Neural progenitor cell (in vitro differentiated cells): ENCODE data around the gene BUD23. TPM values are rescaled to one million over a fixed set of nuclear protein-coding genes. Genes with fewer than 3 reads are reported as not detected.
A peak's percentile ranks its signal among the peaks of the same experiment; 100 is the strongest.

Source experiments
- DNase-seq: peaks from one replicate; pipeline ENCODE4 v3.0.0-alpha.2; 2016; ENCODE audit warnings: low spot score
- H2AFZ ChIP-seq: fragments of 200-600 bp; sonication (generic); replicated peaks from 2 replicates; pipeline ENCODE4 v1.6.1; 2016; ENCODE audit warnings: antibody characterized with exemption
- H3F3A ChIP-seq: fragments of 200-600 bp; sonication (generic); 2 replicates; pipeline ENCODE4 v1.6.1; 2016; ENCODE audit warnings: antibody characterized with exemption, low read depth
- H3K27ac ChIP-seq: fragments of 200-600 bp; sonication (generic); 2 replicates; pipeline ENCODE4 v1.5.1; 2016; ENCODE audit warnings: mild to moderate bottlenecking
- H3K27me3 ChIP-seq: fragments of 200-600 bp; sonication (generic); 2 replicates; pipeline ENCODE4 v1.6.1; 2016; ENCODE audit warnings: mild to moderate bottlenecking, moderate library complexity
- H3K36me3 ChIP-seq: fragments of 200-600 bp; sonication (generic); 2 replicates; pipeline ENCODE4 v1.5.1; 2016
- H3K4me1 ChIP-seq: fragments of 200-600 bp; sonication (generic); 2 replicates; pipeline ENCODE4 v1.6.1; 2016; ENCODE audit warnings: mixed run types
- H3K4me2 ChIP-seq: fragments of 200-600 bp; sonication (generic); 2 replicates; pipeline ENCODE4 v1.6.1; 2016
- H3K4me3 ChIP-seq: fragments of 200-600 bp; sonication (generic); 2 replicates; pipeline ENCODE4 v1.5.1; 2016
- H3K79me2 ChIP-seq: fragments of 200-600 bp; sonication (generic); 2 replicates; pipeline ENCODE4 v1.6.1; 2016; ENCODE audit warnings: low read depth
- H3K9ac ChIP-seq: fragments of 200-600 bp; sonication (generic); 2 replicates; pipeline ENCODE4 v1.6.1; 2016
- H3K9me3 ChIP-seq: fragments of 200-600 bp; sonication (generic); 2 replicates; pipeline ENCODE4 v1.5.1; 2016; ENCODE audit warnings: low read depth
- H4K20me1 ChIP-seq: fragments of 200-600 bp; sonication (generic); 2 replicates; pipeline ENCODE4 v1.6.1; 2016; ENCODE audit warnings: low read depth
- H3K27ac Mint-ChIP-seq: 3 replicates; pipeline ENCODE4 v1.8.0; 2021; ENCODE audit warnings: mixed read lengths
- H3K27me3 Mint-ChIP-seq: 2 replicates; pipeline ENCODE4 v1.8.0; 2022; ENCODE audit warnings: low read depth, mild to moderate bottlenecking, inconsistent platforms, moderate library complexity, mixed read lengths; ENCODE audit not compliant: insufficient read depth
- H3K36me3 Mint-ChIP-seq: 3 replicates; pipeline ENCODE4 v1.8.0; 2021; ENCODE audit warnings: mixed read lengths
- H3K4me1 Mint-ChIP-seq: 3 replicates; pipeline ENCODE4 v1.8.0; 2021; ENCODE audit warnings: mixed read lengths
- H3K4me3 Mint-ChIP-seq: 3 replicates; pipeline ENCODE4 v1.8.0; 2021; ENCODE audit warnings: mild to moderate bottlenecking, moderate library complexity, mixed read lengths
- H3K9me3 Mint-ChIP-seq: 3 replicates; pipeline ENCODE4 v1.8.0; 2020; ENCODE audit warnings: mixed read lengths
- EZH2 ChIP-seq: fragments of 200-600 bp; sonication (generic); IDR thresholded peaks from 2 replicates; pipeline ENCODE4 v1.6.1; 2017; ENCODE audit warnings: antibody characterized with exemption, mild to moderate bottlenecking, moderate library complexity
- EZH2phosphoT487 ChIP-seq: fragments of 200-600 bp; sonication (generic); IDR thresholded peaks from 2 replicates; pipeline ENCODE4 v1.6.1; 2017; ENCODE audit warnings: antibody characterized with exemption
- total RNA-seq: library from RNA; depleted of rRNA; stranded (reverse); fragments of >200 nt; gene quantifications from 2 replicates; pipeline ENCODE4 v1.2.3, GENCODE V29; 2015; ENCODE audit warnings: low replicate concordance
- TF ChIP-seq, protein P1 (sequence below): fragments of 200-600 bp; sonication (generic); IDR thresholded peaks from 2 replicates; pipeline ENCODE4 v1.5.1; 2017; ENCODE audit warnings: antibody characterized with exemption, mild to moderate bottlenecking

The BUD23 gene
- total RNA-seq = 22.8 and 41.6 TPM in 2 replicates

GRCh38 chr7:73683056-73683787, at the start of gene BUD23, which contains the start of gene DNAJC30:
BUD23 (plus strand) TSS chr7:73683597; CDS start chr7:73683626, 29 bp downstream.
DNAJC30 (minus strand) TSS chr7:73683453; CDS start chr7:73683423, 30 bp downstream.
- Histone ChIP-seq H4K20me1 (peaks cover 24% of the 10 kb centered on the region), H3K4me3 (peak within 1 kb of the TSS; percentile 95), H3K4me2 (peak within 1 kb of the TSS; percentile 93), H3K27me3 (no peaks in the 10 kb centered on the region), H3K9ac (peak within 1 kb of the TSS; percentile 90), H3K36me3 (no peaks in the 10 kb centered on the region), H3K27ac (peak within 1 kb of the TSS; percentile 61), H2AFZ (peak within 1 kb of the TSS; percentile 93), H3K79me2 (peaks cover 68% of the 10 kb centered on the region), H3K9me3 (no peaks in the 10 kb centered on the region), H3K4me1 (peaks cover 9% of the 10 kb centered on the region), H3F3A (no peaks in the 10 kb centered on the region)
- Mint-ChIP-seq H3K36me3 (peaks cover 11% of the 10 kb centered on the region), H3K4me1 (peaks cover 23% of the 10 kb centered on the region), H3K27me3 (peaks cover 4% of the 10 kb centered on the region), H3K9me3 (no peaks in the 10 kb centered on the region), H3K4me3 (peak within 1 kb of the TSS; percentile 98), H3K27ac (peak within 1 kb of the TSS; percentile 89)
- TF ChIP-seq EZH2 = peak; percentile 22
- no peak for TF ChIP-seq EZH2phosphoT487
- DNase-seq = peak; percentile 98

- Histone ChIP-seq H3F3A (no peaks in the 10 kb centered on the region), H3K4me2 (no peak overlapping the region), H3K36me3 (no peaks in the 10 kb centered on the region), H3K79me2 (no peaks in the 10 kb centered on the region), H3K9ac (no peak overlapping the region), H3K9me3 (no peaks in the 10 kb centered on the region), H4K20me1 (no peaks in the 10 kb centered on the region), H2AFZ (no peak overlapping the region), H3K4me3 (no peak overlapping the region), H3K27ac (no peak overlapping the region), H3K4me1 (no peaks in the 10 kb centered on the region), H3K27me3 (no peaks in the 10 kb centered on the region)
- H3K4me1 Mint-ChIP-seq = peaks cover 6% of the 10 kb centered on the region
- TF ChIP-seq EZH2 (no peak), EZH2phosphoT487 (no peak)
- TF ChIP-seq, protein P1, sequence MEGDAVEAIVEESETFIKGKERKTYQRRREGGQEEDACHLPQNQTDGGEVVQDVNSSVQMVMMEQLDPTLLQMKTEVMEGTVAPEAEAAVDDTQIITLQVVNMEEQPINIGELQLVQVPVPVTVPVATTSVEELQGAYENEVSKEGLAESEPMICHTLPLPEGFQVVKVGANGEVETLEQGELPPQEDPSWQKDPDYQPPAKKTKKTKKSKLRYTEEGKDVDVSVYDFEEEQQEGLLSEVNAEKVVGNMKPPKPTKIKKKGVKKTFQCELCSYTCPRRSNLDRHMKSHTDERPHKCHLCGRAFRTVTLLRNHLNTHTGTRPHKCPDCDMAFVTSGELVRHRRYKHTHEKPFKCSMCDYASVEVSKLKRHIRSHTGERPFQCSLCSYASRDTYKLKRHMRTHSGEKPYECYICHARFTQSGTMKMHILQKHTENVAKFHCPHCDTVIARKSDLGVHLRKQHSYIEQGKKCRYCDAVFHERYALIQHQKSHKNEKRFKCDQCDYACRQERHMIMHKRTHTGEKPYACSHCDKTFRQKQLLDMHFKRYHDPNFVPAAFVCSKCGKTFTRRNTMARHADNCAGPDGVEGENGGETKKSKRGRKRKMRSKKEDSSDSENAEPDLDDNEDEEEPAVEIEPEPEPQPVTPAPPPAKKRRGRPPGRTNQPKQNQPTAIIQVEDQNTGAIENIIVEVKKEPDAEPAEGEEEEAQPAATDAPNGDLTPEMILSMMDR = no peak
- H3K4me3 Mint-ChIP-seq = no peak overlapping the region
- H3K27ac Mint-ChIP-seq = no peak overlapping the region
- no peaks in the 10 kb centered on the region for H3K36me3 Mint-ChIP-seq
- no peaks in the 10 kb centered on the region for H3K9me3 Mint-ChIP-seq
- DNase-seq = no peak
- peaks cover 17% of the 10 kb centered on the region for H3K27me3 Mint-ChIP-seq
Measured at GRCh38 chr7:73633844-73634243, 49.6 kb upstream of the BUD23 start.

DNA sequence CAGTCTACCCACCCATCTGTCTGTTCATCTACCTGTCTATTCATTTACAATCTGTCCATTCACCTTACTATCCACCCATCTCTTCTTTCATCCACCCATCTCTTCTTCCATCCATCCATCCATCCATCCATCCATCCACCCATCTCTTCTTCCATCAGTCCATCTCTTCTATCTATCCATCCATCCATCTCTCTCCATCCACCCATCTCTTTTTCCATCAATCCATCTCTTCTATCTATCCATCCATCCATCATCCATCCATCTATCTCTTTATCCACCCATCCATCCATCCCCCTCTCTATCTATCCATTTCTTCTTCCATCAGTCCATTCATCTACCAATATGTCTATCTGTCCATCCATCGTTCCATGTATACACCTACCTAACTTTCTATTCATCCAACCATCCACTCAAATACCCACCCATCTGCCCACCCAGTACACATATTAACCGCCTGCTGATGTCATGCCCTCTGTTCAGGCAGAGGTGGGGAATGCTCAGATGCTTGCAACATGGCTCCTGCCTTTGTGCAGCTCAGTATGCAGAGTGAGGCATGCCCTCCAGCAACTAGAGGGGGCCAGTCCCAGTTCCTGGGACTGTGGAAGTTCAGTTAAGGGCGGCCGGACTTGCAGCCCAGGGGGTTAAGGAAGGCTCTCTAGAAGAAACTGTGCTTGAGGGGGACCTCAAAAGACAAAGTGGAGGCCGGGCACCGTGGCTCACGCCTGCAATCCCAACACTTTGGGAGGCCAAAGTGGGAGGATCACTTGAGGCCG, 47.8 kb upstream of the BUD23 start:
- DNase-seq = no peak
- H3K4me1 Mint-ChIP-seq = peaks cover 6% of the 10 kb centered on the region
- Histone ChIP-seq H3K9ac (no peak overlapping the region), H3K27me3 (no peaks in the 10 kb centered on the region), H3K79me2 (no peaks in the 10 kb centered on the region), H2AFZ (peak overlapping the region; percentile 14), H3K4me1 (no peaks in the 10 kb centered on the region), H4K20me1 (no peaks in the 10 kb centered on the region), H3K4me2 (peak overlapping the region; percentile 19), H3K27ac (no peak overlapping the region), H3K36me3 (no peaks in the 10 kb centered on the region), H3K9me3 (no peaks in the 10 kb centered on the region), H3F3A (no peaks in the 10 kb centered on the region), H3K4me3 (no peak overlapping the region)
- peaks cover 14% of the 10 kb centered on the region for H3K27me3 Mint-ChIP-seq
- no peak overlapping the region for H3K27ac Mint-ChIP-seq
- TF ChIP-seq, protein P1 = no peak
- TF ChIP-seq EZH2phosphoT487 (no peak), EZH2 (no peak)
- no peak overlapping the region for H3K4me3 Mint-ChIP-seq
- H3K36me3 Mint-ChIP-seq = no peaks in the 10 kb centered on the region
- H3K9me3 Mint-ChIP-seq = no peaks in the 10 kb centered on the region
